ENCODE results near the gene TRIO.

TRIO gene

DNA sequence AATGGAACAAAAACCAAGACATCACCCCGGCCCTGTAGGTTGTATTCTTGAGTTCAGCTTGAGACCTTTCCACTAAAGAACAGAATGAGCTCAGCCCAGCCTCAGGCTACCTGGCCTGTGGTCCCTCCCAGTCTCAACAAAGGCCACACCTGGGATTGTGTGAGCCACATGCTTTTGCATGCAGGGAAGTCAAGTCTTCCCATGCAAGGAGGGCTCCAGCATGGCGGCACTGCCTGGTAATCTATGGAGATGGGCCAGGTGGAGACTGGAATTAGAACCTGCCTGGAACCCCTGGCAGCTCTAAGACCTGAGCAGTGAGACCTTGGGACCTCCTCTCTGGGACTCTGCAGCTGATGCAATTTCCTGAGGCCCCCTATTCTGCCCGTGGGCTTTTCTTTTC is 389.0 kb downstream of the TRIO start:
- no peak for DNase-seq (ENCODE audit: extremely low spot score)
- POLR2A ChIA-PET = no interaction called here
- TF ChIP-seq, protein P1, sequence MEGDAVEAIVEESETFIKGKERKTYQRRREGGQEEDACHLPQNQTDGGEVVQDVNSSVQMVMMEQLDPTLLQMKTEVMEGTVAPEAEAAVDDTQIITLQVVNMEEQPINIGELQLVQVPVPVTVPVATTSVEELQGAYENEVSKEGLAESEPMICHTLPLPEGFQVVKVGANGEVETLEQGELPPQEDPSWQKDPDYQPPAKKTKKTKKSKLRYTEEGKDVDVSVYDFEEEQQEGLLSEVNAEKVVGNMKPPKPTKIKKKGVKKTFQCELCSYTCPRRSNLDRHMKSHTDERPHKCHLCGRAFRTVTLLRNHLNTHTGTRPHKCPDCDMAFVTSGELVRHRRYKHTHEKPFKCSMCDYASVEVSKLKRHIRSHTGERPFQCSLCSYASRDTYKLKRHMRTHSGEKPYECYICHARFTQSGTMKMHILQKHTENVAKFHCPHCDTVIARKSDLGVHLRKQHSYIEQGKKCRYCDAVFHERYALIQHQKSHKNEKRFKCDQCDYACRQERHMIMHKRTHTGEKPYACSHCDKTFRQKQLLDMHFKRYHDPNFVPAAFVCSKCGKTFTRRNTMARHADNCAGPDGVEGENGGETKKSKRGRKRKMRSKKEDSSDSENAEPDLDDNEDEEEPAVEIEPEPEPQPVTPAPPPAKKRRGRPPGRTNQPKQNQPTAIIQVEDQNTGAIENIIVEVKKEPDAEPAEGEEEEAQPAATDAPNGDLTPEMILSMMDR (IDR thresholded peaks at IDR 0.05; ENCODE audit: control extremely low read depth, extremely low read depth, low read depth, missing control alignments) = no peak
- CTCF ChIA-PET = interaction anchor here (0.8 to 1.7 kb wide), 2 partner anchors 11 to 14 kb away, joined by 3 read pairs; no protein-coding TSS in a partner anchor

DNA sequence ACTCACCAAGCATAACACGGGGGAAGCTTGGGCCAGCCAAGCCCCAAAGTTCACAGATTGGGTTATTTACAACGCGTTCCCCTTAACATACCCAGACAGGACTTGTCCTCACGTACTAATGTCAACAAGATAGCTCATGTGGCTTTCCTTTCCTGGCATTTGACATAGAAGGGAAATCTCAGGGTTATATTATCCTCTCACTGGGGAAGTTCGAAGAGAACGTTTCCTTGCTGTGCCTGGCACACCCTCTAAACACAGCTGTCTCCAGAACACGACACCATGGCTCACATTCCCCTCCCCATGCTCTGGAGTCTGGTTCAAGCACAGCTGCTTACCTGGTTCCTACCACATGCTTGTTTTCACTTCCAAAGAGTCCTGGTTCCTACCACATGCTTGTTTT is 391.6 kb downstream of the TRIO start:
- no peak for DNase-seq (ENCODE audit: extremely low spot score)
- POLR2A ChIA-PET = no interaction called here
- CTCF ChIA-PET = interaction anchor here (0.8 to 2.1 kb wide), 4 partner anchors 11 to 114 kb away, joined by 3 to 6 read pairs (median 4); no protein-coding TSS in a partner anchor
- TF ChIP-seq, protein P1 (IDR thresholded peaks at IDR 0.05; ENCODE audit: control extremely low read depth, extremely low read depth, low read depth, missing control alignments) = no peak

DNA sequence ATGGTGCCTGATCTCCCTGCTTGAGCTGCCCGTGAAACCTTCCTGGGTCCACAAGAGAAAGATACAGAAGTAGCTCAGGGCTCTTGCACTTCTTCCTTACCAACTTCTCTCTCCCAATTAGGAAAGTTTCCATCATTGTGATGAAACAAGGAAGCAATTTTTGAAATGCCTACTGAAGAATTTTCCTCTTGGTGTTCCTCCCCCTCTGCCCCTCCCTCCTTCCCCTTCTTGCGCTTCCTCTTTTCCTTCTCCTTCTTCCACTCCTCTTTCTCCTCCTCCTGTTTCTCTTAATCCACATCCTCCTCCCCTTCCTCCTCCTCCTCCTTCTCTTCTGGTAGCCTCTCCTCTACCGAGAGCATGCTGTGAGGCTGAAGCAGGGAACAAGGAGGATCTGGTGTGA is 402.2 kb downstream of the TRIO start:
- ChIA-PET CTCF (interaction anchor here (0.7 kb wide), 1 partner anchor 13 kb away, joined by 3 read pairs; no protein-coding TSS in a partner anchor), POLR2A (no interaction called here)
- no peak for DNase-seq (ENCODE audit: extremely low spot score)
- TF ChIP-seq, protein P1 (IDR thresholded peaks at IDR 0.05; ENCODE audit: control extremely low read depth, extremely low read depth, low read depth, missing control alignments) = no peak

DNA sequence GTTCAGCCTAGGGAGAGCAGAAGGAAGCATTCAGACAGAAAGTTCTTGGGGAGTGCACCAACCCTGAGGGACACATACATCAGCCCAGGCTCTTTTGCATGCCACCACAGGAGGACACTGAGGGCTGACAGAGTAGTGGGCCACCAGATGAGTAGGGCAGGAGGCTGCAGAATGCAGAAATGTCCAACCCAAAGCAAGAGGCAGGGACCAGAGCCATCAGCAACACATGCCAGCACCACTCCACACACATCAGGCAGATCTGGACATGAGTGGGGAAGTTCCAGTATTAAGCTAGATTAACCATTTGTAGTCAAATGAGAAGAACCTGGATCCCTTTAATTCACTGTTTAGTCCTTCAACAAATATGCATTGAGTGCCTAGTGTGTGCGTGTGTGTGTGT is 402.7 kb downstream of the TRIO start:
- ChIA-PET CTCF (interaction anchor here (0.7 to 1.3 kb wide), 2 partner anchors 11 to 14 kb away, joined by 3 read pairs; no protein-coding TSS in a partner anchor), POLR2A (no interaction called here)
- DNase-seq (ENCODE audit: extremely low spot score) = no peak
- TF ChIP-seq, protein P1 (IDR thresholded peaks at IDR 0.05; ENCODE audit: control extremely low read depth, extremely low read depth, low read depth, missing control alignments) = no peak

DNA sequence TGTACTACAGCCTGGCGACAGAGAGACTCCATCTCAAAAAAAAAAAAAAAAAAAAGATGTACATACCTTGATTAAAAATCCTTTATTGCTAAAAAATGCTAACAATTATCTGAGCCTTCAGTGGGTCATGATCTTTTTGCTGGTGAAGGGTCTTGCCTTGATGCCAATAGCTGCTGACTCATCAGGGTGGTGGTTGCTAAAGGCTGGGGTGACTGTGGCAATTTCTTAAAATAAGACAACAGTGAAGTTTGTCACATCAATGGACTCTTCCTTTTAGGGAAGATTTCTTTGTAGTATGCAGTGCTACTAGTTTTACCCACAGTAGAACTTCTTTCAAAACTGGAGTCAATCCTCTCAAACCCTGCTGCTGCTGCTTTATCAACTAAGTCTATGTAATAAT is 404.5 kb downstream of the TRIO start:
- TF ChIP-seq, protein P1 (IDR thresholded peaks at IDR 0.05; ENCODE audit: control extremely low read depth, extremely low read depth, low read depth, missing control alignments) = no peak
- no peak for DNase-seq (ENCODE audit: extremely low spot score)
- CTCF ChIA-PET = interaction anchor here (0.9 kb wide), 1 partner anchor 24 kb away, joined by 3 read pairs; no protein-coding TSS in a partner anchor
- POLR2A ChIA-PET = no interaction called here

DNA sequence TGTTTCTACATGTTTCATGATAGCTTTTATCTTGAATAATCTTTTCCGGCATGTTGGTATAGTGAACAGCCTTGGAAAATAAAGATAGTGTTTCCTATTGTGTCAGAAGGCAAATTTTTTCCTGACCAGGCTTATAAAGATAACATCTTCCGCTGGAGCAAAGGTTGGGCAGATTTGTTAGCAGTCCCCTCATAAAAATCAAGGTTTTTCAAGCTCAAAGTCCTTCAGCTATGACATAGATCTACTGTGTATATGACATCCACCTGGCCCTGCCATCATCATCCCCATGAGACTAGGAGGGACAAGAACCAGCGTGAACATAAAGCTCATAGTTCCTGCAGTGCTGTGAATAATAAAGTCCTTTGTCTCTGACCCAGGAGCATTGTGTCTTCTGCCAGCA is 408.1 kb downstream of the TRIO start:
- TF ChIP-seq, protein P1 (IDR thresholded peaks at IDR 0.05; ENCODE audit: control extremely low read depth, extremely low read depth, low read depth, missing control alignments) = no peak
- ChIA-PET CTCF (interaction anchor here (1.2 kb wide), 1 partner anchor 9 kb away, joined by 4 read pairs; no protein-coding TSS in a partner anchor), POLR2A (no interaction called here)
- no peak for DNase-seq (ENCODE audit: extremely low spot score)
